Testis (tissue), 3 donors: Measurements from ENCODE around the gene MYH13. TPM values are rescaled to one million over a fixed set of nuclear protein-coding genes. Genes with fewer than 3 reads are reported as not detected.

Experiments
- DNase-seq: peaks from one replicate; pipeline ENCODE4 v3.0.0-alpha.2; 2019
- H3K27ac ChIP-seq, 2 donors: fragments of 200-600 bp; sonication (generic); one replicate each; pipeline ENCODE4 v1.5.1; 2019
- H3K27me3 ChIP-seq: fragments of 200-600 bp; sonication (generic); one replicate; pipeline ENCODE4 v1.5.1; 2019
- H3K36me3 ChIP-seq: fragments of 200-600 bp; sonication (generic); one replicate; pipeline ENCODE4 v1.5.1; 2017; ENCODE audit warnings: low read depth; ENCODE audit errors: missing control alignments
- H3K4me1 ChIP-seq: fragments of 200-600 bp; sonication (generic); one replicate; pipeline ENCODE4 v1.5.1; 2019
- H3K4me3 ChIP-seq, 2 donors: fragments of 200-600 bp; sonication (generic); one replicate each; pipeline ENCODE4 v1.5.1; 2017 to 2019
- H3K9me3 ChIP-seq: fragments of 200-600 bp; sonication (generic); one replicate; pipeline ENCODE4 v1.5.1; 2017
- POLR2A ChIP-seq: fragments of 450-650 bp; IDR thresholded peaks from one replicate; pipeline ENCODE4 v1.6.1; 2017; ENCODE audit warnings: antibody characterized with exemption, mild to moderate bottlenecking, moderate library complexity
- WGBS, 2 donors: methylation state at CpG; one replicate each; pipeline ENCODE4 v1.1.5; 2018; 5-methylcytosine and 5-hydroxymethylcytosine counted together
- intact Hi-C: fragments of 100-400 bp; cut with DNase I; formaldehyde crosslinking; loops from one replicate; pipeline ENCODE4 v1.15.1; 2023; ENCODE audit warnings: low total_unique reads
- polyA plus RNA-seq: library from polyadenylated mRNA; stranded (reverse); fragments of 350-450 nt; fragmentation: Illumina TruSeq; extraction: RNeasy Lipid Tissue Mini Kit (QIAGEN cat#74804); gene quantifications from one replicate; pipeline ENCODE4 v1.2.3, GENCODE V29; 2014; ENCODE audit warnings: low read depth, low replicate concordance; ENCODE audit not compliant: insufficient read depth
- total RNA-seq, 2 donors: library from RNA; depleted of rRNA; stranded (reverse); fragments of >200 nt; gene quantifications; one replicate each; pipeline ENCODE4 v1.2.3, GENCODE V29; 2016
- TF ChIP-seq, protein P1 (sequence below), 3 experiments: fragments of 450-650 bp in 2 of 3; fragments of 200-600 bp in 1 of 3; sonication (generic) in 1 of 3; IDR thresholded peaks; one replicate each; pipeline ENCODE4 v1.5.1; 2016 to 2019; ENCODE audit warnings: antibody characterized with exemption in 3 of 3, mild to moderate bottlenecking in 2 of 3, moderate library complexity in 1 of 3

MYH13 gene
- total and polyA plus RNA-seq, 3 donors from 2014 or later = 0.28 to 0.47 (median 0.37) TPM

DNA sequence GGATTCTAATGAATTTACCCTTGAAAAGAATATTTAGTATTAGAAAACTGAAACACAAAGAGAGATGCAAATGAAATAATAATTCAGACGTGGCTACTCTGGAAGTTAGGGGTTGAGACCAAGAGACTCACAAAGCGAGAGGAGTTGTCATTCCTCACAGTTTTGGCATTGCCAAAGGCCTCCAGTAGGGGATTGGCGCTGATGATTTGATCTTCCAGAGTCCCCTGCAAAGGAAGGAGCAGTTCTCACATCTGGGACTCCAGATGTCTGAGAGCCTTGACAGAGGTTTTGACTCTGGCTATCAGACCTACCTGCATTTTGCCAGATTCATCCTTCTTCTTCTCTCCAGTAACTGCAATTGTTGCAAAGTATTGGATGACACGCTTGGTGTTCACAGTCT lies 42.4 kb upstream of the MYH13 start:
- DNase-seq = no peak
- no peak for TF ChIP-seq POLR2A
- TF ChIP-seq, protein P1, sequence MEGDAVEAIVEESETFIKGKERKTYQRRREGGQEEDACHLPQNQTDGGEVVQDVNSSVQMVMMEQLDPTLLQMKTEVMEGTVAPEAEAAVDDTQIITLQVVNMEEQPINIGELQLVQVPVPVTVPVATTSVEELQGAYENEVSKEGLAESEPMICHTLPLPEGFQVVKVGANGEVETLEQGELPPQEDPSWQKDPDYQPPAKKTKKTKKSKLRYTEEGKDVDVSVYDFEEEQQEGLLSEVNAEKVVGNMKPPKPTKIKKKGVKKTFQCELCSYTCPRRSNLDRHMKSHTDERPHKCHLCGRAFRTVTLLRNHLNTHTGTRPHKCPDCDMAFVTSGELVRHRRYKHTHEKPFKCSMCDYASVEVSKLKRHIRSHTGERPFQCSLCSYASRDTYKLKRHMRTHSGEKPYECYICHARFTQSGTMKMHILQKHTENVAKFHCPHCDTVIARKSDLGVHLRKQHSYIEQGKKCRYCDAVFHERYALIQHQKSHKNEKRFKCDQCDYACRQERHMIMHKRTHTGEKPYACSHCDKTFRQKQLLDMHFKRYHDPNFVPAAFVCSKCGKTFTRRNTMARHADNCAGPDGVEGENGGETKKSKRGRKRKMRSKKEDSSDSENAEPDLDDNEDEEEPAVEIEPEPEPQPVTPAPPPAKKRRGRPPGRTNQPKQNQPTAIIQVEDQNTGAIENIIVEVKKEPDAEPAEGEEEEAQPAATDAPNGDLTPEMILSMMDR (IDR thresholded peaks at IDR 0.05) = no peak
- Histone ChIP-seq H3K27ac (no peak overlapping the region), H3K36me3 (no peaks in the 10 kb centered on the region), H3K27me3 (no peaks in the 10 kb centered on the region), H3K4me1 (no peaks in the 10 kb centered on the region), H3K9me3 (no peaks in the 10 kb centered on the region), H3K4me3 (no peak overlapping the region)
- 77 to 86% methylated on average over 4 of the region's 4 CpGs for WGBS, 2 donors
- intact Hi-C loops = no loop called here

DNA sequence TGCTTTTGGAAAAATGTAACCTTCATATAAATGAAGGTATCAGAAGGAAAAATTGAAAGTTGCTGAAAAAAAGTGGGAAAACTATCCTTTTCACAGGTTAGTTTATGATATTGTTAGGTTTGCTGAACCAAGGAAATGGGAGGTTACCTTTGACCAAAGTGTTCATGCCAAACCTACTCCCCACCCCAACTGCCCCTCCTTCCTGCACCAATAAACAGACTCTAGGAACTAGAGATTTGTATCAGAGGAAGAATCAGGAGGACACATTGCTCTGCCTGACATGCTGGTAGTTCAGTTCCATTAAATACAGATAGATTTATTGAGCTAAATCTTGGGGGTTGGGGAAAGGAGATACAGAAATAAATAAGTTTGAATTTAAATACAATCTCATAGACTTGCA lies 30.8 kb upstream of the MYH13 start:
- Histone ChIP-seq H3K4me3 (no peak overlapping the region), H3K36me3 (no peaks in the 10 kb centered on the region), H3K9me3 (no peaks in the 10 kb centered on the region), H3K27ac (no peak overlapping the region), H3K4me1 (no peaks in the 10 kb centered on the region), H3K27me3 (no peaks in the 10 kb centered on the region)
- DNase-seq = no peak
- TF ChIP-seq, protein P1 (IDR thresholded peaks at IDR 0.05) = no peak
- no peak for TF ChIP-seq POLR2A
- intact Hi-C loops = no loop called here

GRCh38 chr17:10398352-10398751 lies 25.5 kb upstream of the MYH13 start:
- TF ChIP-seq, protein P1 (IDR thresholded peaks at IDR 0.05) = no peak
- TF ChIP-seq POLR2A = no peak
- no peaks in the 10 kb centered on the region for H3K9me3 ChIP-seq
- no peaks in the 10 kb centered on the region for H3K36me3 ChIP-seq
- 72 to 82% methylated on average over 9 of the region's 9 CpGs for WGBS, 2 donors
- DNase-seq = peak; percentile 29
- H3K27me3 ChIP-seq = no peaks in the 10 kb centered on the region
- no peak overlapping the region for H3K4me3 ChIP-seq
- H3K4me1 ChIP-seq = no peaks in the 10 kb centered on the region
- intact Hi-C loops = no loop called here
- no peak overlapping the region for H3K27ac ChIP-seq

GRCh38 chr17:10396524-10397163 lies 23.8 kb upstream of the MYH13 start:
- Histone ChIP-seq H3K36me3 (no peaks in the 10 kb centered on the region), H3K4me3 (no peak overlapping the region), H3K9me3 (no peaks in the 10 kb centered on the region), H3K4me1 (no peaks in the 10 kb centered on the region), H3K27ac (no peak overlapping the region), H3K27me3 (no peaks in the 10 kb centered on the region)
- 66 to 76% methylated on average over 14 of the region's 14 CpGs for WGBS, 2 donors
- intact Hi-C loops = no loop called here
- DNase-seq = no peak
- TF ChIP-seq, protein P1 (IDR thresholded peaks at IDR 0.05) = no peak
- TF ChIP-seq POLR2A = no peak

DNA sequence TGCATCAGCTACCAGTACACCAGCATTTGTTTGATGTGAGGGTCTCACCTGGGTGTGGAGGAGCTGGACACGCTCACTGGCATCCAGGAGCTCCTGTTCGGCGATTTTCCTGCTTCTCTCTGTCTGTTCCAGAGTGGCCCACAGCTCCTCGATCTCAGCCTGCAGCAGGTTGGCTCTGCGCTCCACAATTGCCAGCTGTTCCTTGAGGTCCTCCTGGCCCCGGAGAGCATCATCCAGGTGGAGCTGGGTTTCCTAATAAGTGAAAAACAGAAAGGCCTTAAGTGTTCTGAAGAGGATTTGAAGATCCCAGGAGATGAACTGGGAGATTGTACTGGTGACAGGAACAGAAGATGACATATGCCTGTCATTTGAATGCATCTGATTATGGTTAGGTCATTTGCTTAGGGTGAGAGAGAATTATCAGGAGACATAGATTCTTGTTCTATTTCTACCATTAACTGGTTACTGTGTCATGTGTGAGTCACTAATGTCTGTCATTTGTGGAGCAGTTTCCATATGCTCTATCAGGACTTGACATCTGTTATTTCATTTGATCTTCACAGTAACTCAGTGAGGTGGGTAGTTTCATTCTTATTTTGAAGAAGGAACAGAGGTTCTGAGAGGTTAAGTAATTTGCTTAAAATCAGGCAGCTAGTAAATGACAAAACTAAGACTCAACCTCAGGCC lies 21.5 kb upstream of the MYH13 start:
- Histone ChIP-seq H3K4me3 (no peak overlapping the region), H3K27me3 (no peaks in the 10 kb centered on the region), H3K9me3 (no peaks in the 10 kb centered on the region), H3K27ac (no peak overlapping the region), H3K4me1 (no peaks in the 10 kb centered on the region), H3K36me3 (no peaks in the 10 kb centered on the region)
- DNase-seq = no peak
- no peak for TF ChIP-seq POLR2A
- TF ChIP-seq, protein P1 (IDR thresholded peaks at IDR 0.05) = no peak
- intact Hi-C loops = no loop called here
- WGBS, 2 donors = 91% methylated on average over 6 of the region's 6 CpGs
